Adipose tissue (tissue), 3 donors: ENCODE measurements around the gene PDE4B. TPM values are rescaled to one million over a fixed set of nuclear protein-coding genes. Genes with fewer than 3 reads are reported as not detected.

Experiments
- H3K27ac ChIP-seq: one replicate; pipeline ENCODE4 v1.5.1; 2013; ENCODE audit warnings: low read depth, low read length
- WGBS, 3 donors: extraction: QIAGEN DNeasy Blood & Tissue Kit; methylation state at CpG; one replicate each; pipeline ENCODE4 v1.1.7; 2013; 5-methylcytosine and 5-hydroxymethylcytosine counted together
- polyA plus RNA-seq, 3 donors: library from polyadenylated mRNA; stranded (reverse); fragments of 200-250 nt; gene quantifications; one replicate each; pipeline ENCODE4 v1.2.3, GENCODE V29; 2013
- donor health status: healthy with polysubstance abuse.
- donor health status: Bipolar disorder and iron deficiency.
- donor health status: healthy.

PDE4B gene
- polyA plus RNA-seq, 3 donors, result 1.3 to 10.0 (median 9.4) TPM

DNA sequence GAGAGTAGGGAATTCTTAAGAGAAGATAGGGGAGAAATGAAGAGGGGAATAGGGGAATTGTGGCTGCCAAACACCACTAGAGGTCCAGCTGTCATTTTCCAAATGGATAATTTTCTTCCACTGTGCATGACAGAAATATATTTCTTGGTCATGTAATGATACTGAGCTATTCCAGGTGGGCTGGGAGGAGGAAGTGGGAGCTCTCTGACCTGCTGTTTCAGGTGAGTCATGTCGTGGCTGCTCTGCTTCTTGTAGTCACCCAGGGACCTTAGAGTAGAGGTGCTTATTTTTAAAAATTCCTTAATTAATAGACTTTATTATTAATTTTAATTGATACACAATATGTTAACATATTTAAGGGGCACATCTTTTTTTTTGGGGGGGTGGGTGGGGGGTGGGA lies 11.9 kb downstream of the PDE4B start:
- 57 to 67% (median 58%) methylated on average over 1 of the region's 1 CpG for WGBS, 3 donors
- no peak overlapping the region for H3K27ac ChIP-seq

DNA sequence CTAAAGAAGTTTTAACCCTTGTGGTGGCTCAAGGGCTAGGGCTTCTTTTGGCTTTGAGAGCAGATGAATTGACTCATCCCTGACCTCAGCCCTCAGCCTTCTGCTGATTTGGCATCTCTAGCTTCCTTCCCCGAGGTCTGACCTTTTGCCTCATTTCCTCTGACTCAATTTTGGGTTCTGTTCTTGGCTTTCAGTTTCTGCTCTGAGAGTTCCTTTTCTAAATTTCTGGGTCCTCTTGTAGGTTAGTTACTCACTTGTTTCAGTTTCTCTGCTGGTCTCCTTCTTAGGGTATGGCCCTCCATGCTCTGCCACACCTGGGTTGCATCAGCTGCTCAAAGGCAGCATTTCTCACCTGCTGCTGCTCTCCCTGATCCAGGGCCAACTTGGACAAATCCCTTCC lies 19.4 kb downstream of the PDE4B start:
- WGBS, 3 donors, result 0 to 50% (median 4%) methylated on average over 1 of the region's 1 CpG
- H3K27ac ChIP-seq, result no peak overlapping the region

DNA sequence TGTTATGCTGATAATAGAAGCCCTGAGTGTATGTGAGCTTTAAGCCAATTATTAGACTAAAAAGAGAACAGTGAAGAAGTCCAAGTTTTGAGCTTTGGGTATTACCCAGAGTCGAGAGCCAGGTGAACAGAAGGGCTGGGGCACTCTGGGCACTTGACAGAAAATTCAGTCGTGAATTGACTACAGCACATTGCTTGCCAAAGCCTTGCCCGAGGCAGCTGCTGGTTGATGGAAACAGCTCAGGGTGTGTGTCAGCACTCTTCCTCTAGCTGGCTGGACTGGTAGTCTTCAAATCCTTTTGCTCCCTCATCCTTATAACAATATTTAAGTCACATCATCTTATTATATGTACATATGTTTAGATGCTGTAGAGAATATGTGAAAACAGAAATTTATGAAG lies 21.3 kb downstream of the PDE4B start:
- WGBS, 3 donors, result 27 to 59% (median 56%) methylated on average over 3 of the region's 3 CpGs
- H3K27ac ChIP-seq, result no peak overlapping the region

DNA sequence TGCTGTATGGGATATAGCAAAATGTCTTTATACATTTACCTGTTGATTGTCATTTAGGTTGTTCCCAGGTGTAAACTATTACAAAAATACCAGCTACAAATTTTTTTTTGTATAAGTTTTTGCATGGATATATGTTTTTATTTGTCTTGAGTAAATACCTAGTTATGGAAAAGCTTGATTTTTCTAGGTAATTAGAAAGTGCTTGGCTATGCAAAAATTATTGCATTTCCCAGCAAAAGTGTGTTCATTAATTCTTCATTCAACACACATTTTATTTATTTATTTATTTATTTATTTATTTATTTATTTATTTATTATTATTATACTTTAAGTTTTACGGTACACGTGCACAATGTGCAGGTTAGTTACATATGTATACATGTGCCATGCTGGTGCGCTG lies 22.1 kb downstream of the PDE4B start:
- 92 to 98% (median 96%) methylated on average over 3 of the region's 3 CpGs for WGBS, 3 donors
- H3K27ac ChIP-seq, result no peak overlapping the region

DNA sequence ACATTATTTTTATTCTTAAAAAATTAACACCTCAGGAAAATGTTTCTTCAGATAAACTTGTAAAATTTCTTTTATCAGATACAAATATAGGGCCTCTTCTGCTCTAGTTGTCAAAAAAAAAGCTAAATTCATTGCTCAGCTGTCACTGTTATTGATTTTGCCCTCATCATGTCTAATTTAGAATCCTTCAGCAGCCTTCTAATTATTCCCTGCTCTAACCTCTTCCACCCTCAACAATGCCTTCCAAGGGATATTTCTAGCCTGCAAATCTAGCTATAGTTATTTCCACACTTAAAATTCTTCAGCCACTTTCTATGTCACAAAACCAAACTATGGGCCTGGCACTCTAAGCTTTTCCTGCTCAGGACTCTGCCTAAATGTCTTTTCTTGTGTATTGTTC lies 25.2 kb downstream of the PDE4B start:
- no peak overlapping the region for H3K27ac ChIP-seq

DNA sequence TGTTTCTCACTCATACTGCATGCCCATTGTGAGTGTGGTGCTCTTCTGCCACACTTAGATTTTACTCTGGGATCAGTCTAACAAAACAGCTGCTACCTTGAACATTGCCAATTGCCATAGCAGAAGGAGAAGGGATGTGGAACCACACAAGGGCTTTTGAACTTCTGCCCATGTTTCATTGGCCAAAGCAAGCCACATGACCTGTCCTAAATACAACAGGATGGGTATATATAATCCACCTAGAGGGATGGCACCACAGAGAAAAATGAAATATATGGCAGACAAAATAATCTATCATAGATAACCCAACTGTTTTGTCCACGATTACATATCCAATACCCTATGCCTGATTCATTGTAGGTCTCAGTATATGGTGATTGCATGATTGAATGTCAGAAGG lies 26.3 kb downstream of the PDE4B start:
- no peak overlapping the region for H3K27ac ChIP-seq
- WGBS, 3 donors, result 78 to 91% (median 86%) methylated on average over 1 of the region's 1 CpG

DNA sequence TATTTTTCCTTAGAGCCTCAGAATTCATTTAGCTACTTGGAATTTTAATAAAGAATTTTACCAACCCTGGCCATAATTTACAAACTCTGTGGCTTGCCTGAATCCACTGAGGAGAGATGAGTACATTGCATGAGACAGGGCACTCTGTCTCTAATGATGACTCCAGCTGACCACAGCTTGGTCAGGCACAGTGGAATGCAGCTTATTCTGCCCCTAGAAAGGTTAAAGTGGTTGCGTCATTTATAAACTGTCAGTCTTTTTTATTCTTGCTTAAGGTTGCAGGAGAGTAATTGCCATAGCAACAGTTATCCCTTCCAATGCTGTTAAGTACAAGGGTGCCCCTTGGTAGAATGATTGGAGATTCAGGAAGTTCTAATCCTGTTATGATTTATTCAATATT lies 28.3 kb downstream of the PDE4B start:
- no peak overlapping the region for H3K27ac ChIP-seq
- 77 to 83% (median 81%) methylated on average over 1 of the region's 1 CpG for WGBS, 3 donors

DNA sequence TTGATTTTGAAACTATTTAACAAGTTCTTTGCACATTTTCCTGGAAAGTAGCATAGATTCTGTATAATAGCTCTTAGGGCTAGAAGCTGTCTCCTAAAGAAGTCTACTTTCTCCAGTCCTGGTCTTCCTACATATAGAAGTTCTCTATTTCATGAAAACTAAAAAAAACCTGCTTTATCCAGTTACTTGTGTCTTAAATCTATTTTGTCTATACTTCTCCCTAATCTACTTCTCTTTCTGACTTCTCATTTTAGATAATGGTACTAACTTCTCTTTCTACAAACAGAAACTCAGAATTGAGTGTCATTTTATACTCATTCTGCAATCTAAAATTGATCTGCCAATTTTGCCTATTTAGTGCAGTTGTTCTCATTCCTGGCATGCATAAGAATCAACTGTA lies 28.7 kb downstream of the PDE4B start:
- no peak overlapping the region for H3K27ac ChIP-seq

DNA sequence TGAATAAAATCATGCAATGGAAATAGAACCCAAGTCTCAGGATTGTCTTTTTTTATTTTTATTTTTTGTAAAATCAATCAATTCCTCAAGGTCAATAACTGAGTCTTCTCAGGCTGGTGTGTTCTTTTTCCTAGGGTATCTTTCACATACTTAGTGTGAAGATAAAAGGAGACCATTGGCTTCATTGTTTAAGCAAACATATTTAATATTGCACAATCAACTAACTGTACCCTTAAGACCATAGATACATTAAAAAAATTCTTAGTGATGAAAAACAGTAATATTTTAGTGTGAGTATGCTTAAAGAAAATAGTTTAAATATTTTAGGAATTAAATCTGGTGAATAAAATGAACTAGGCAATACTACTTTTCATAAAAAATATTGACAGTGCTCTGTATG lies 31.4 kb downstream of the PDE4B start:
- no peak overlapping the region for H3K27ac ChIP-seq

DNA sequence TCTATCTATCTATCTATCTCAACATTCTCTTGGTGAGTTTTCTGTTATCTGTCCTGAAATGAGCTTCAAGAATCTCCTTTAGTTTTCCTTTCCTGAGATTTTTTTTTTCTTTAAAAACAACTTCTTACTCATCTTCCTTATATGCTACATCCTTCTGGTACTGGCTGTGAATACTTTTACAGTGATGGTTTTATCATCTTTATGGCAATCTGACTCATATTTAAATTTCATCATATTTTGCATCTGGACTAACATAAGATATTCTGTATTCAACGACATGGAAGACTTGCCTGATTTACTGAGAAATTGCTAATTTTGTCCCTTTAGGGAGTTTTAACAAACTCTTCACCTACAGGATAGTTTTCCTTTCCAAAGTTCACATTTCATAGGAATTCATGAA lies 33.0 kb downstream of the PDE4B start:
- H3K27ac ChIP-seq, result no peak overlapping the region
- WGBS, 3 donors, result 89 to 90% (median 89%) methylated on average over 1 of the region's 1 CpG

DNA sequence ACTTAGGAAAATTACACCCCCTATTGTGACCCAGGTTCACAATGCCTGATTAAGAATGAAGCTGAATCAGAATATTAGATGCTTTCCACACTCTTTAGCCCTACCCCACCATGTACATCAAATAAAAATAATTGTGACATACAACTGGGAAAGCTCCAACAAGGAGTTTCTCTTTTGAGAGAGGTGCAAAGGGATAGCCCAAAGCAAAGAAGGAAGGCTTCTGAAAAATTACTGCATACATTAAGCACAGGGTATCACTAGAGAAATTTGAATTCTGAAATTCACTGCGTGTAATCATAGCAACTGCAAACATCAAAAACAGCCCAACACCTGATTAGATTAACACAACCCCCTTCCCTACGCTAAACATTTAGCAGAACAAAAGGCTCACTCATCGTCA lies 34.1 kb downstream of the PDE4B start:
- 57 to 87% (median 81%) methylated on average over 3 of the region's 3 CpGs for WGBS, 3 donors
- no peak overlapping the region for H3K27ac ChIP-seq

DNA sequence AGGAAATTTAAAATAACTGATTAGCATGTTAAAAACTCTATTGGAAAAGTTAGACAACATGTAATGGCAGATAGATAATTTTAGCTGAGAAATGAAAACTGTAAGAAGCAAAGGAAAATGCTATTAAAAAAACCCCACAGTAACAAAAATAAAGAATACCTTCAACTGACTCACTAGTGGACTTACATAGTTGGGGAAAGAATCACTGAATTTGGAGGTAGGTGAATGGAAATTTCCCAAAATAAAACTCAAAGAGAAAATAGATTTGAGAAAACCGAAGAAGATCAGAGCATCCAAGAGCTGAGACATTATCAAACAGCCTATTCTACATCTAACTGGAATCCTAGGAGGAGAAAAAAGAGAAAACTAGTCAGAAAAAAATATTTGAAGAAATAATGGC lies 34.7 kb downstream of the PDE4B start:
- 77 to 95% (median 91%) methylated on average over 1 of the region's 1 CpG for WGBS, 3 donors
- no peak overlapping the region for H3K27ac ChIP-seq

DNA sequence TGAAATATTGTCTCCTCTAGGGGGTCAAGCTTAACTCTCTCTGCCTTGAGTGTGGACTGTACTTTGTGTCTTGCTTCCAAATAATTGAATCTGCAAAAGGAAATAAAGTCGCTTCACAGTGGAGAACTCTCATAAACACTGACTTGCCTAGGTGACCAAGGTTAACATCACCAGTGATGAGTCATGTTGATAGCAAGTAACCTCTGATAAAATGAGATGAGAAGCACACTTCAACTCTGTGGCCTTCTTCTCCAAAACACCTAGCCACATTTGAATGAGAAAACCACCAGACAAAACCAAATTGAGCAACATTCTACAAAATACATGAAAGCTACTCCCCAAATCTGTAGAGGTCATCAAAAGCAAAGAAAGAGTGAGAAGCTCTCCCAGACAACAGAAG lies 37.6 kb downstream of the PDE4B start:
- H3K27ac ChIP-seq, result no peak overlapping the region
- WGBS, 3 donors, result 79 to 89% (median 88%) methylated on average over 1 of the region's 1 CpG

DNA sequence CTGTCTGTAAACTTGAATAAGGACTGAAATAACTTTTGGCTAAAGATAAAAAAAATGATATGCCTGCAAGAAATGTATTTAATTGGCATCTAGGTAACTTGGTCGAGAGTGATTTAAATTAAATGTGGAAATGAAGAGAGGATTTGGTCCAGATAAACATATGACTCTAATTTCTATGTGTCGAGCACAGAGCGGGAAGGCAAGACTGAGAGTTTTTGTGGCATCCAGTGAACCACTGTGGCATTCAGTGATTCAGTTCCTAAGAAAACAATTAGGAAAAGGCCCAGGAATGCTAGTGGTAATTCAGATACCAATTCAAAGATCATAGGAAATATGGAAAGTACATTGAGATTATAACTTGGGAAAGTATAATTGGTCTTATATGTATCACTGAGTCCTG lies 39.6 kb downstream of the PDE4B start:
- H3K27ac ChIP-seq, result no peak overlapping the region
- WGBS, 3 donors, result 56 to 66% (median 60%) methylated on average over 3 of the region's 3 CpGs

DNA sequence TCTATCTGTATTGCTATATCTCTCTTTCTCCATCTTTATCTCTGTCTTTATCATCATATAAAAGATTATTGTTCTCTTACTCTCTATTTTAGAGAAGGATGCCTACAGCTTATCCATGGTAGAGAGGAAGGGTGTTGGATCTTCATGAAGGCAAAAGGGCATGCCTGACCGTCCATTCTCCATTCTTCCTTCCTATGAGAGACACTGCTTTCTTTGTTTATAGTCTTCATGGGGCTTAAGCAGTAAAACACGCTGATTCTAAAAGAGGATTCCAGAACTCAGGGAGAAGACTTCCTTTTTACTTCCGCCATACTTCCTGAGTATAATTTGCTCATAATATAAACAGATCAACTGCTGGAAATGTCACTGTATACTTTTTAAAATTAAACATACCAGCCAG lies 44.0 kb downstream of the PDE4B start:
- H3K27ac ChIP-seq, result no peak overlapping the region
- 57 to 71% (median 70%) methylated on average over 3 of the region's 3 CpGs for WGBS, 3 donors

DNA sequence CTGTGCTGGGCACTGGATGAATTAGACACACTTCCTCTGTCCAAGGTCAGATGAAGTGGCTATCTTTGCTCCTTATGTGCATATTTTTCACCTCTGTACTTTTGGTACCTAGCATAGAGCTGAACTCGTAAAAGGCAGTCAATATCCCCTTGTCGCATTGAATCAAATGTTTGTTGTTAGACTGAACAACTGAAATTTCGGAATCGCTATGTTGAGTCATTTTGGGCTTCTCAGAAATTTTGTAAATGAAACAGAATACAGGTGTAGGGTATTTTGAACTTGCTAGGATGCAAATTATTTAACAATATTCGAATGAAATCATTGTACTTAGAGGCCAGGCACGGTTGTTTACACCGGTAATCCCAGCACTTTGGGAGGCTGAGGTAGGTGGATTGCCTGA lies 48.0 kb downstream of the PDE4B start:
- WGBS, 3 donors, result 88 to 95% (median 91%) methylated on average over 7 of the region's 7 CpGs
- H3K27ac ChIP-seq, result no peak overlapping the region

DNA sequence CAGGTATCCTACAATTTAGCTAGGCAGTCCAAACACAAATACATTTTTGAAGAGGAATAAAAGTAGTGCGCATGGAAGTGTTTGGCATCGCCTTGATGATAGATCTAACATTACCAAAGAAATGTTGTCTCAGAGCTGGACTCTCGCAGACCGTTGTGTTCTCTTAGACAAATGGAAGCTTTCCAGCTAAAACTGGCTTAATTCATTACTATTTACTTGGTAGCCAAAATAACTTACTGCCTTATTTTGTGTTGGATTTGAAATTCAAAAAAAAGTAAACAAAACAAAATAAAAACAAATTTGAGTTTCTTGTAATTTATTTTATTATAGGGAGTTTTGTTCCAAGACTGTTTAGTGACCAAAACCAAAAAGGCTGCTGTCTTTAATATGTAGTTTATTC lies 51.6 kb downstream of the PDE4B start:
- WGBS, 3 donors, result 64 to 86% (median 65%) methylated on average over 4 of the region's 4 CpGs
- H3K27ac ChIP-seq, result no peak overlapping the region

DNA sequence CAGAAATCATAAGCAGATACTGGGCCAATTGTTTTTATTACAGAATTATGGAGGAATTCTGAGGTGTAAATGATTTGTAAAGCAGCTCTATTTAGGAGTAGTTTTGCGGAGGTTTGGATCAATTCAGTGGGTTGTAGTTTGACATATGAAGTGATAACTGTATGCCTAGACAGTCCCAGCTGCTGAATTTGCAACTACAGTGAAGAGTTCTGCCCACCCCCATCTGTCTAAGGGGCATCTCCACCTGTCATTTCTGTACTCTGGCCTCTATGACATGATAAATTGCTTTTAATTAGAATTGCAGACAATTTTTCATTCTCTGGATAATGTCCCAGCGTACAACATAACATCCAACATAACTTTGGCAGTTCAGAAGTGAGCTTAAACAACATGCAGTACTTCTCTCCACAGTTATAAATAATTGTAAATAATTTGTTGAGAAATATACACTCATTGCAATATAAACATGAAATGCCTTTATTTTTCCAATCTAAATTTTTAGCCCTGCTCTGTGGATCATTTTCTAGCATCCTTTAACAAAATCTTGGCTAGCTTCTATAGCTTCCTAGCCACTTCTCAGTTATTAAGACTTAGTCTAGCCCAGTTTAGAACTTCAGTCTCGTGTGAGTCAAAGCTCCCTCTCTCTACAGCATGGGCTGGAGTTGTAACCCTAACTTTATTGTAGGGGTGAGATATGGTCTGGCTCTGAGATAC lies 52.3 kb downstream of the PDE4B start:
- no peak overlapping the region for H3K27ac ChIP-seq
- WGBS, 3 donors, result 46 to 68% (median 59%) methylated on average over 3 of the region's 3 CpGs

DNA sequence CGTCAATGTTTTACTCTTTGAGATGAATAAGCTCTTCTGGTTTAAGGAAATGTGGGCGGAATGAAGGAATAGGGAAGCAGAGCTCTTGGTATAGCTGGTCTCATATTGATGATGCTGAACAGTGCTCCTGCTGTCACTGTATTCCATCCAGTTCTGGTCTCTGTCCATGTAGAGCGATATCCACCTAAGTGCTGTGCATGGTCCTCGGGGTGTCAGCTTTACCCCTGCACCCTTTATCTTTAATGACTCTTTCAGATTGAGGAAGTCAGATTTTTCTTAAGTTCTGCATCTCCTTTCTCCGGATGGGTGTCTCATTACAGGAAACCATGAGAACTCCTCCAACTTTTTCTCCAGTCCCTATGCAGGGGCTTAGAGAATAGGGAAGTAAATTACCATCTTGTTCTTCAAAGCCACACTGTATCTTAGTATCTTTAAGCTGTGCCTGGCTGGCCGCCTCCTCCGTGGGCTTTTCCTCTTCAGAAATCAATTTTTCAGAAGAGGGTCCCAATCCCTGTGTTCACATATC lies 52.9 kb downstream of the PDE4B start:
- WGBS, 3 donors, result 74 to 86% (median 78%) methylated on average over 7 of the region's 7 CpGs
- H3K27ac ChIP-seq, result no peak overlapping the region

DNA sequence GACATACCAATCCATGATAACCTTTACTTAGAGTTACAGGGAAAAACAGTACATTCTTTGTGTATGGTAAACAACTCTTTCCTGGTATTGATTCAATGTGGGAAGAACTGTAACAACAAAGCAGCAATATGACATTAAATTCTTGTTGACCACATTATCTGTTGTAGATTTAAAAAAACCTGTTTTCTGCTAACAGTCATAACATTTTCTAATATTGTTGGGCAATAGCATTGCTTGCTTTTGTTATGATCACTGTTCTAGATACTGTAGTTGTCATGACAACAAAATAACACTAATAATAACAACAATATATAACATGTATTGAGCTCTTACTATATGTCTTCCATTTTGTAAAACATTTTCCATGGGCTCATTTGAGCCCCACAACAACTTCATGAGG lies 54.2 kb downstream of the PDE4B start:
- H3K27ac ChIP-seq, result no peak overlapping the region

DNA sequence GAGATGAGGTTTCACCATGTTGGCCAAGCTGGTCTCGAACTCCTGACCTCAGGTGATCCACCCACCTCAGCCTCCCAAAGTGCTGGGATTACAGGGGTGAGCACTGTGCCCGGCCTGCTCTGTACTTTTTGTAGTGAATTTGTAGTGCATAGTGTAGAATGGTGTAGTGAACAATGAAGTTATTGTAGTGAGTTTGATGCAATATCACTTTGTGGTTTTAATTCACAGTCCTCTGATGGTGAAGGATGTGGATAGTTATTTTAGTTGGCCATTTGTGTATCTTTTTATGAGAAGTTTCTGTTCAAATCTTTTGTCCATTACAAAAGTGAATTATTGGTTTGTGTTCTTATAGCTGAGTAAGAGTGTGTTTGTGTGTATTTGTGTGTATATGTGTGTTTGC lies 57.6 kb downstream of the PDE4B start:
- WGBS, 3 donors, result 79 to 91% (median 85%) methylated on average over 2 of the region's 2 CpGs
- H3K27ac ChIP-seq, result no peak overlapping the region
